ENCODE results near the gene GABRR3. TPM values are rescaled to one million over a fixed set of nuclear protein-coding genes. Genes with fewer than 3 reads are reported as not detected.

The GABRR3 gene
- total RNA-seq, 1 experiment from 2014 or later = not detected

- ChIA-PET CTCF (no interaction called here), POLR2A (ENCODE audit: low non-redundant PET) (no interaction called here)
- no peak for DNase-seq (ENCODE audit: low spot score)
- TF ChIP-seq EZH2 (IDR thresholded peaks at IDR 0.05; ENCODE audit: borderline replicate concordance, low read depth, low read length, poor library complexity, severe bottlenecking) (no peak), CTCF (conservative IDR thresholded peaks at IDR 0.05; ENCODE audit: low read depth, low read length) (no peak)
- BruUV-seq (replicated peaks) = no TSS peak
- Histone ChIP-seq H3K27ac (ENCODE audit: low read depth, low read length, poor library complexity, severe bottlenecking) (no peak overlapping the region), H3K27me3 (replicated peaks; ENCODE audit: insufficient read depth, low read depth, low read length, poor library complexity) (peaks cover 5% of the 10 kb centered on the region), H3K4me1 (ENCODE audit: insufficient read depth, low read length, poor library complexity, severe bottlenecking) (peaks cover 3% of the 10 kb centered on the region), H3K36me3 (ENCODE audit: insufficient read depth, low read length, poor library complexity, severe bottlenecking) (no peaks in the 10 kb centered on the region), H3K4me3 (ENCODE audit: low read depth, low read length, poor library complexity, severe bottlenecking) (no peak overlapping the region), H3K9me3 (ENCODE audit: low read depth, low read length, poor library complexity, severe bottlenecking) (no peaks in the 10 kb centered on the region)
- intact Hi-C loops (cut with micrococcal nuclease; ENCODE audit: unreplicated experiment) = loop anchor here (10.0 kb wide), 1 partner anchor 312 kb away; no protein-coding TSS in a partner anchor
Measured at GRCh38 chr3:98027085-98027446, 8.0 kb downstream of the GABRR3 start.

- intact Hi-C loops (cut with micrococcal nuclease; ENCODE audit: unreplicated experiment) = loop anchor here (10.0 kb wide), 1 partner anchor 312 kb away; no protein-coding TSS in a partner anchor
- ChIA-PET POLR2A (ENCODE audit: low non-redundant PET) (no interaction called here), CTCF (no interaction called here)
- peaks cover 5% of the 10 kb centered on the region for H3K27me3 ChIP-seq (replicated peaks; ENCODE audit: insufficient read depth, low read depth, low read length, poor library complexity)
- no peaks in the 10 kb centered on the region for H3K36me3 ChIP-seq (ENCODE audit: insufficient read depth, low read length, poor library complexity, severe bottlenecking)
- TF ChIP-seq EZH2 (IDR thresholded peaks at IDR 0.05; ENCODE audit: borderline replicate concordance, low read depth, low read length, poor library complexity, severe bottlenecking) (no peak), CTCF (conservative IDR thresholded peaks at IDR 0.05; ENCODE audit: low read depth, low read length) (no peak)
- no peaks in the 10 kb centered on the region for H3K9me3 ChIP-seq (ENCODE audit: low read depth, low read length, poor library complexity, severe bottlenecking)
- H3K4me1 ChIP-seq (ENCODE audit: insufficient read depth, low read length, poor library complexity, severe bottlenecking) = peaks cover 8% of the 10 kb centered on the region
- BruUV-seq (replicated peaks) = no TSS peak
- no peak overlapping the region for H3K4me3 ChIP-seq (ENCODE audit: low read depth, low read length, poor library complexity, severe bottlenecking)
- no peak overlapping the region for H3K27ac ChIP-seq (ENCODE audit: low read depth, low read length, poor library complexity, severe bottlenecking)
- DNase-seq (ENCODE audit: low spot score) = no peak
Measured at GRCh38 chr3:98026425-98027084, 8.6 kb downstream of the GABRR3 start.

- DNase-seq (ENCODE audit: low spot score) = no peak
- H3K4me1 ChIP-seq (ENCODE audit: insufficient read depth, low read length, poor library complexity, severe bottlenecking) = peaks cover 8% of the 10 kb centered on the region
- H3K36me3 ChIP-seq (ENCODE audit: insufficient read depth, low read length, poor library complexity, severe bottlenecking) = no peaks in the 10 kb centered on the region
- no peak overlapping the region for H3K27ac ChIP-seq (ENCODE audit: low read depth, low read length, poor library complexity, severe bottlenecking)
- no peaks in the 10 kb centered on the region for H3K27me3 ChIP-seq (replicated peaks; ENCODE audit: insufficient read depth, low read depth, low read length, poor library complexity)
- no TSS peak for BruUV-seq (replicated peaks)
- intact Hi-C loops (cut with micrococcal nuclease; ENCODE audit: unreplicated experiment) = loop anchor here (10.0 kb wide), 1 partner anchor 311 kb away; no protein-coding TSS in a partner anchor
- H3K4me3 ChIP-seq (ENCODE audit: low read depth, low read length, poor library complexity, severe bottlenecking) = no peak overlapping the region
- ChIA-PET POLR2A (ENCODE audit: low non-redundant PET) (no interaction called here), CTCF (no interaction called here)
- no peak for TF ChIP-seq CTCF (conservative IDR thresholded peaks at IDR 0.05; ENCODE audit: low read depth, low read length)
- TF ChIP-seq EZH2 (IDR thresholded peaks at IDR 0.05; ENCODE audit: borderline replicate concordance, low read depth, low read length, poor library complexity, severe bottlenecking) = no peak
- no peaks in the 10 kb centered on the region for H3K9me3 ChIP-seq (ENCODE audit: low read depth, low read length, poor library complexity, severe bottlenecking)
Measured at GRCh38 chr3:98025392-98025945, 9.6 kb downstream of the GABRR3 start.
